Measurements from ENCODE around the gene PLD4.

- TF ChIP-seq CTCF (IDR thresholded peaks at IDR 0.05) (no peak), POLR2A (IDR thresholded peaks at IDR 0.05) (no peak)
These were observed 28.7 kb upstream of the PLD4 start for GRCh38 chr14:104895786-104896661.

Data from lower leg skin (tissue), 3 donors.